Hematopoietic multipotent progenitor cell treated with erythropoietin and hydrocortisone succinate and interleukin-3 and kit ligand, for 15 days (in vitro differentiated cells): ENCODE data around the gene NDUFA6.
"Not testable (repeated sequence)": the region's sequence is repeated elsewhere in the genome, so short reads cannot be mapped to it uniquely, and the experiment has no call there.

ENCODE experiments used
- DNase-seq: peaks from one replicate; pipeline ENCODE4 v3.0.0-alpha.2; 2015; ENCODE audit warnings: low spot score

The NDUFA6 gene

DNA sequence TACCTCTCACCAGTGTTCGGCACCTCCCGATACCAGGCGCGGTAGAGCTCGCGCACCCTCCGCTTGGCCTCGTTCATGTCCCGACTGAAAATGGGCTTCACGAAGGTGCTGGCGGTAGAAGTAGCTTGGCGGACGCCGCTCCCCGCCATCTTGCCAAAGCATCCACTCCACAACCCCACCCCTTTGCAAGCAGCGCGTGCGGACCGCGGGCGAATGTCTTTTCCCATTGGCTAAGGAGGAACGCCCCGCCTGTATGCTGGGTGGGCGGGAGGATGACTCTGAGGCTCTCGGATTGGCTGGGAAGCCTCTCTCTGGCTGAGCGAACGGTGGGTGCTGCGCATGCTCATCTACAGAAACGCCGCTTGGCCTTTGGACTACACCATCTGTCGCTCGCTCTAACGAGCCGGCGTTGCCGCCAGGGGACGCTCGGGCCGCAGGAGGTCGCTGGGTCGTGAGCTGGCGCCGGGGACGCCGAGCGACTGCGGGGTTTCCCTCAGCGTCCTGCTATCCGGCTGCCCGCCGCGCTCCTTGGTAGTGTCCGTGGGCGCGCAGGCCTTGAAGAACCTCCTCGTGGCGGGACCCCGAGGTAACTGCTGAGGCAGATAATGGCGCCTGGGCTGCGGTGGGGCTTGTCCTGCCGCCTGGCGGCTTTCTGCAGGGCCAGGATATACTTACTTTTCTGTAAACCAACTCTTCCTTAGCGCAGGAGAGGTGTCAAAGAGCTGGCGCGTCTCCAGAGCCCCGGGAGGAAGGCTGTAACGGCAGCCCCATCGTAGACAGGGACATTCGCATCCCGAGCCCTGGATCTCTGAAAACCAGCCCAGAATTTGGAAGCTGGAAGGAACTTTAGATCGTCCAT is at the start of gene NDUFA6:
Gene NDUFA6, minus strand, starts transcription at position 177 of the 859 bp plus-strand sequence. Its CDS starts 28 bp downstream, at position 149.
- DNase-seq = peak; percentile 99

DNA sequence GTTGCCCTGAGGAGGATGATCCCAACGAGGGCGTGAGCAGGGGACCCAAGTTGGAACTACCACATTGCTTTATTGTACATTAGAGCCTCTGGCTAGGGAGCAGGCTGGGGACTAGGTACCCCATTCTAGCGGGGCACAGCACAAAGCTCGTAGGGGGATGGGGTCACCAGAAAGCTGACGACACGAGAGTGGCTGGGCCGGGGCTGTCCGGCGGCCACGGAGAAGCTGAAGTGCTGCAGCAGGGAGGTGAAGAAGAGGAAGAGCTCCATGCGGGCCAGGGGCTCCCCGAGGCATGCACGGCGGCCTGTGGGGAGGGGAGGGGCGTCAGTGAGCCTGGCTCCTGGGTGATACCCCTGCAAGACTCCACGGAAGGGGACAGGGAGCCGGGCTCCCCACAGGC is 49.6 kb upstream of the NDUFA6 start:
- not testable (repeated sequence) for DNase-seq

DNA sequence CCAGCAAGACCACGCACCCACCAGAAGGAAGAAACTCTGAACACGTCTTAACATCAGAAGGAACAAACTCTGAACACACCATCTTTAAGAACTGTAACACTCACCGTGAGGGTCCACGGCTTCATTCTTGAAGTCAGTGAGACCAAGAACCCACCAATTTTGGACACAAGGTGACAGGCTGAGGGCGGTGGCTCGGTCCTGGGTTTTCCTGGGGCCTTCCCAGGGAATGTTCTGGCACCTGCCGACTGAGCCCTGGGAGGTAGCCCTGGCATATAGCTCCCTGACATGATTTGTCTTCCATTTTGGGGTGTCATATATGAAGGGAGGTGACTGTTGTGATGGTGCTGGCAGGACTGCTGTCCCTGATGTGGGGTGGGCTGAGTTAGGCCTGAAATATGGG is 48.9 kb upstream of the NDUFA6 start:
- not testable (repeated sequence) for DNase-seq

DNA sequence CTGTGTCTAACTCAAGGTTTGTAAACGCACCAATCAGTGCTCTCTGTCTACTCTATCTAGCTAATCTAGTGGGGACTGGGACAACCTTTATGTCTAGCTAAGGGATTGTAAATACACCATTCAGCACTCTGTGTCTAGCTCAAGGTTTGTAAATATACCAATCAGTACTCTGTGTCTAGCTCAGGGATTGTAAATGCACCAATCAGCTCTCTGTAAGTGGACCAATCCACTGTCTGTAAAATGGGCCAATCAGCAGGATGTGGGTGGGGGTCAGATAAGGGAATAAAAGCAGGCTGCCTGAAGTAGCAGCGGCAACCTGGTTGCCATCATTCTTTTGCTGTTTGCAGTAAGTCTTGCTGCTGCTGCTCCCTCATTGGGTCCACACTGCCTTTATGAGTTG is 48.4 kb upstream of the NDUFA6 start:
- no peak for DNase-seq

DNA sequence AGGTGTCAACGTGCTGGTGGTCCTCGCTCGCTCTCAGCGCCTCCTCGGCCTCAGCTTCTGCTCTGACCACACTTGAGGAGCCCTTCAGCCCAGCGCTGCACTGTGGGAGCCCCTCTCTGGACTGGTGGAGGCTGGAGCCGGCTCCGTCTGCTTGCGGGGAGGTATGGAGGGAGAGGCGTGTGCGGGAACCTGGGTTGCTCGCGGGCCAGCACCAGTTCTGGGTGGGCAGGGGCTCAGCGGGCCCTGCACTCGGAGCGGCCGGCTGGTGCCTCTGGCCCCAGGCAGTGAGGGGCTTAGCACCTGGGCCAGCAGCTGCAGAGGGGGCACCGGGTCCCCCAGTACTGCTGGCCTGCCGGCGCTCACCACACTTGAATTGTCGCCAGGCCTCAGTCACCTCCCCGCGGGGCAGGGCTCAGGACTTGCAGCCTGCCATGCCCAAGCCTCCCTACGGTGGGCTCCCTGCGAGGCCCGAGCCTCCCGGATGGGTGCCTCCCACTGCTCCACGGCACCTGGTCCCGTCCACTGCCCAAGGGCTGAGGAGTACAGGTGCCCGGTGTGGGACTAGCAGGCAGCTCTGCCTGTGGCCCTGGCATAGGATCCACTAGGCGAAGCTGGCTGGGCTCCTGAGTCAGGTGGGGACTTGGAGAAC is 47.7 kb upstream of the NDUFA6 start:
- DNase-seq = no peak

DNA sequence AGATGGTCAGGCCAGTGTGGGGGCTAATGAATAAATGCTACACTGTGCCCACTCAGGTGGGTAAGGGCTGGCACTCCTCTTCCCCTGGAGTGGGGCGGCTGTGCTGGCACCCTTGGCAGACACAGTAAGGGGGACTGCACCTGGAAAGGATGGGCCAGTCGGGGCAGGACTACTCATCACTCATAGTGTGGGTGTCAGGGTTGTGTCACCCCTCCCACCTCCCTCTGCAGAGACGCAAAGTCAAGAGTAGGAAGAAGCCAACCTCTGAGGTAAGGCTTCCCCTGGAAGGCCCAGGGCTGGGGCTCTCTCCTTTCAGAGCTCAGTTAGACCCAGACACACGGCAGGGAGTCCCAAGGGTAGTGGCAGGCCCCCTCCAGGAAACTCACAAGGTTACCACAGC is 45.1 kb upstream of the NDUFA6 start:
- not testable (repeated sequence) for DNase-seq

DNA sequence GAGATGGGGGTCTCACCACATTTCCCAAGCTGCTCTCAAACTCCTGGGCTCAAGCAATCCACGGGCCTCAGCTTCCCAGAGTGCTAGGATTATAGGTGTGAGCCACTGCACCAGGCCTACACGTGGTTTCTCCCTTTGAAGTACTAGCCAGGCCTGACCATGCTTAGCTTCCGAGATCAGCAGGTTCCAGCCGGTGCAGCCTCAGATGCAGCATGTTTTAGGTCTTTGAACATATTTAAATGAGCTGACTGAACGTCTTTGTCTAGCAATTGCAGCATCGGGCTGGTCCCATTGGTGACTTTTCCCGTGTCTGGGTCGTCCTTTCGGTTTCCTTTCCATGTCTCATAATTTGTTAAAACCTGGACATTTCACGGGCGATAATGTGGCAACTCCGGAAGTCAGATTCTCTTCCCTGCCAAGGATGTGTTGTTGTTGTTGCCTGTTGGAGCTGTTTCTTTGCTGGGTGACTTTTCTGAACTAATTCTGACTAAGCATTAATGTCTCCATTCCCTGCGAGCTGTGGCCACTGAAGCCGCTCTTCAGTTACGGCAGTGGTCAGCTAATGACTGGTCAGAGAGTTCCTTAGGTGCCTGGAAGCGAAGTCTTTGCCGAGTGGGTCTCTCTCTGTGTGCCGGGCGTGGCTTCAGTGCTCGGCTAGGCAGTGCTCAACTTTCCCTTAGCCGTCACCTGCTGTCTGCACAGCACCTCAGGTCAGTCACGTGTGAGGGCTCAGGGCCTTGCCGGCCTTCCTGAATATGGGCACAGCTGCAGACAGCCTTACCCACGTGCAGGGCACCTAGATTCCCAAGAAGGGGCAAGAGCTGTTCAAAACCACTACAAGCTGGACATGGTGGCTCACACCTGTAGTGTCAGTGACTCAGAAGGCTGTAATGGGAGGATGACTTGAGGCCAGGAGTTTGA is 43.8 kb upstream of the NDUFA6 start:
- no peak for DNase-seq

DNA sequence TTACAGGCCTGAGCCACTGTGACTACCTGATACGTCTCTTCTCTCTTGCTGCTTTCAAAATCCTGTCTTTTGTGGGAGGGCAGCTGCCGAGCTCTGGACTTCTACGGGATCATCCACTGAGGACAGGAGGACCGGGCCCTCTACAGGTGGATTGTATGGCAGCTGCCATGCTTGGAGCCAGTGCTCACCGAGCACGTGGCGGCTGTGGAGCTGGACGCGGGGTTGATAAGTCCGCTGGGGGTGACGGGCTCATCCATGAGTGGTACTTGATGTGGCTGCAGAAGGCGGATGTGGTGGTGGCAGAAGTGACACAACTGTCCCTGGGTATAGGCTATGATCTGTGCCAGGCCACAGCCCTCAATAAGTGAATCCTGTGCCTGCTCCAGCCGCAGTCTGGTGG is 41.9 kb upstream of the NDUFA6 start:
- DNase-seq = no peak

DNA sequence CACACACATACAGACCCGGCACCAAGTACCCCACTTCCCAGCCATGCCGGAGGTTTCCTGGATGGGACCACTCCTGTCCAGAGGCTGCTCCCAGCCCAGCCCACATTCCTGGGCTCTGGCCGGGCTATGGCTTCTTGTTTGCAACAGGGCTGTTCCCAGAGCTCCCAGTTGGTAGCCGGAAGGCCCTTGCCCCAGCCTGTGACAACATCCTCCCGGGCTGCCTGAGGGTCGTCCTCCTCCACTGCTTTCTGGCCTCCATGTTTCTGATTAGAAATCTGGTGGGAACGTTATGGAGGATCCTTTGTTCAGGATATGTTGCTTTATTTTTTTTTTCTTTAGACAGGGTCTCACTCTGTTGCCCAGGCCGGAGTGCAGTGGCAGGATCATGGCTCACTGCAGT is 41.0 kb upstream of the NDUFA6 start:
- no peak for DNase-seq

DNA sequence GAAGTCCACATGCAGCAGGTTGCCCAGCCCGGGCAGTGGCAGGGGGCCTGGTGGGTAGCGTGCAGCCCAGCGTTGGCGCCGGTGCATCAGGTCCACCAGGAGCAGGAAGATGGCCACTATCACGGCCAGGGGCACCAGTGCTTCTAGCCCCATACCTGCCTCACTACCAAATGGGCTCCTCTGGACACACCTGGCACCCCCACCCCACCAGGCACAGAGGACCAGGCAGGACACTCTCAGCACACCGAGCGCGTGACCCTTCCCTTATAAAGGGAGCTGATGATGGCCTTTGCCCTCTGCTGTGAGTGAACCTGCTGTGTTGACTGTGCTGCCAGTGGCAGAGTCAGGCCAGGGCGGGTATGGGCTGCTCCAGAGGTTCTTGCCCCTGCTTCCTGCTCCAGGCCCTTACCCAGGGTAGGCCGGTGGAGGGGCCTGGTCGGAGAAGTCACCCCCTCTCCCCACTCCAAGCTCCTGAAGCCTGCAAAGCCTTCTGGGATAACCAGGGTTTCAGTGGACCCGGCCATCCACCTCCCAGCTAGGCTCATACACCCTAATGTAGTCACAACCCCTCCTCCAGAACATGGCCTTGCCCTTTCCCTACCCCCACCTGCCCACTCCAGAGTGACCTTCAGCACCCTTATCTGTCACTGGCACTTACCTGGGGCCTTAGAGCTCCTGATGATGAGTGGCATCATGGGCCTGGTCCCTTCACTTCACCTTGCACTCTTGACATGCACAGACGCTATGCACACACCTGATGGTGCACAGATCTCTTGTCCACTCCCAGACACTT is 40.3 kb upstream of the NDUFA6 start, which contains the start of gene CYP2D6:
Gene CYP2D6, minus strand, starts transcription at position 172 of the 793 bp plus-strand sequence. Its CDS starts 19 bp downstream, at position 153.
- DNase-seq = not testable (repeated sequence)

DNA sequence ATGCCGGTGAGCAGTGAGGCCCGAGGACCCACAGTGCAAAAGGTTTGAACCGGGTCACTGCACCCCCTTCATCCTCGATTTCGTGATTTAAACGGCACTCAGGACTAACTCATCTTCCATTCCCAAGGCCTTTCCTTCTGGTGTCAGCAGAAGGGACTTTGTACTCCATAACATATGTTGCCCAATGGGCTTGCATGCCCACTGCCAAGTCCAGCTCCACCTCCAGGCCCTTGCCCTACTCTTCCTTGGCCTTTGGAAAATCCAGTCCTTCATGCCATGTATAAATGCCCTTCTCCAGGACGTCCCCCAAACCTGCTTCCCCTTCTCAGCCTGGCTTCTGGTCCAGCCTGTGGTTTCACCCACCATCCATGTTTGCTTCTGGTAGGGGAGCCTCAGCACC is 39.6 kb upstream of the NDUFA6 start:
- DNase-seq = not testable (repeated sequence)

DNA sequence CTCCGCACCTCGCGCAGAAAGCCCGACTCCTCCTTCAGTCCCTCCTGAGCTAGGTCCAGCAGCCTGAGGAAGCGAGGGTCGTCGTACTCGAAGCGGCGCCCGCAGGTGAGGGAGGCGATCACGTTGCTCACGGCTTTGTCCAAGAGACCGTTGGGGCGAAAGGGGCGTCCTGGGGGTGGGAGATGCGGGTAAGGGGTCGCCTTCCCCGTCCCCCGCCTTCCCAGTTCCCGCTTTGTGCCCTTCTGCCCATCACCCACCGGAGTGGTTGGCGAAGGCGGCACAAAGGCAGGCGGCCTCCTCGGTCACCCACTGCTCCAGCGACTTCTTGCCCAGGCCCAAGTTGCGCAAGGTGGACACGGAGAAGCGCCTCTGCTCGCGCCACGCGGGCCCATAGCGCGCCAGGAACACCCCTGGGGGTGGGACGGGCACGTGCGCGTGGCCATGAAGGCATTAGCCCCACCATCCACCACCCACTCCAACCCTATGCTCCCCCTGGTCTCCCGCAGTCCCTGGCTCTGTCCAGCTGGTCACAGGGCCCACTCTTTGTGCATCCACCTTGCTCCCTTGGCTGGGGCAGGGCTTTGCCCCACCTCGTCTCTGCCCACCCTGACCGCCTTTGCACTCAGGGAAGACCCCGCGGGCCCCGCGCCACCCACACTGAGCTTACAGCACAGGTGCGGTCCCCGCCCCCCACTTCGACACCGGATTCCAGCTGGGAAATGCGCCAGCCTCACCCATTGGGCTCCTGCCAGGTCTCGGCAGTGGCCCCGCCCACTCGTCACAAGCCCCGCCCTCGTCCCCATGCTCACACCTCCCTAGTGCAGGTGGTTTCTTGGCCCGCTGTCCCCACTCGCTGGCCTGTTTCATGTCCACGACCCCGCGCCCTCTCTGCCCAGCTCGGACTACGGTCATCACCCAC is 38.5 kb upstream of the NDUFA6 start:
- peak; percentile 34 for DNase-seq

DNA sequence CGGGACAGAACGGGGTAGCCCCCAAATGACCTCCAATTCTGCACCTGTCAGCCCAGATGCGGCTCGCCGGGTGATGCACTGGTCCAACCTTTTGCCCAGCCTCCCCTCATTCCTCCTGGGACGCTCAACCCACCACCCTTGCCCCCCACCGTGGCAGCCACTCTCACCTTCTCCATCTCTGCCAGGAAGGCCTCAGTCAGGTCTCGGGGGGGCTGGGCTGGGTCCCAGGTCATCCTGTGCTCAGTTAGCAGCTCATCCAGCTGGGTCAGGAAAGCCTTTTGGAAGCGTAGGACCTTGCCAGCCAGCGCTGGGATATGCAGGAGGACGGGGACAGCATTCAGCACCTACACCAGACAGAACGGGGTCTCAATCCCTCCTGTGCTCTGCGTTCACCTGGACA is 37.4 kb upstream of the NDUFA6 start:
- not testable (repeated sequence) for DNase-seq

DNA sequence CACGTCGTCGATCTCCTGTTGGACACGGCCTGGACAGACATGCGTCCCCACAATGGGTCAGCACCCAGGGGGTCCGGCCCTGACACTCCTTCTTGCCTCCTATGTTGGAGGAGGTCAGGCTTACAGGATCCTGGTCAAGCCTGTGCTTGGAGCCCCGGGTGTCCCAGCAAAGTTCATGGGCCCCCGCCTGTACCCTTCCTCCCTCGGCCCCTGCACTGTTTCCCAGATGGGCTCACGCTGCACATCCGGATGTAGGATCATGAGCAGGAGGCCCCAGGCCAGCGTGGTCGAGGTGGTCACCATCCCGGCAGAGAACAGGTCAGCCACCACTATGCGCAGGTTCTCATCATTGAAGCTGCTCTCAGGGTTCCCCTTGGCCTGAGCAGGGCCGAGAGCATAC is 37.0 kb upstream of the NDUFA6 start:
- DNase-seq = no peak

DNA sequence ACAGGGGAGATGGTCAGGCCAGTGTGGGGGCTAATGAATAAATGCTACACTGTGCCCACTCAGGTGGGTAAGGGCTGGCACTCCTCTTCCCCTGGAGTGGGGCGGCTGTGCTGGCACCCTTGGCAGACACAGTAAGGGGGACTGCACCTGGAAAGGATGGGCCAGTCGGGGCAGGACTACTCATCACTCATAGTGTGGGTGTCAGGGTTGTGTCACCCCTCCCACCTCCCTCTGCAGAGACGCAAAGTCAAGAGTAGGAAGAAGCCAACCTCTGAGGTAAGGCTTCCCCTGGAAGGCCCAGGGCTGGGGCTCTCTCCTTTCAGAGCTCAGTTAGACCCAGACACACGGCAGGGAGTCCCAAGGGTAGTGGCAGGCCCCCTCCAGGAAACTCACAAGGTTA is 33.0 kb upstream of the NDUFA6 start:
- DNase-seq = not testable (repeated sequence)

DNA sequence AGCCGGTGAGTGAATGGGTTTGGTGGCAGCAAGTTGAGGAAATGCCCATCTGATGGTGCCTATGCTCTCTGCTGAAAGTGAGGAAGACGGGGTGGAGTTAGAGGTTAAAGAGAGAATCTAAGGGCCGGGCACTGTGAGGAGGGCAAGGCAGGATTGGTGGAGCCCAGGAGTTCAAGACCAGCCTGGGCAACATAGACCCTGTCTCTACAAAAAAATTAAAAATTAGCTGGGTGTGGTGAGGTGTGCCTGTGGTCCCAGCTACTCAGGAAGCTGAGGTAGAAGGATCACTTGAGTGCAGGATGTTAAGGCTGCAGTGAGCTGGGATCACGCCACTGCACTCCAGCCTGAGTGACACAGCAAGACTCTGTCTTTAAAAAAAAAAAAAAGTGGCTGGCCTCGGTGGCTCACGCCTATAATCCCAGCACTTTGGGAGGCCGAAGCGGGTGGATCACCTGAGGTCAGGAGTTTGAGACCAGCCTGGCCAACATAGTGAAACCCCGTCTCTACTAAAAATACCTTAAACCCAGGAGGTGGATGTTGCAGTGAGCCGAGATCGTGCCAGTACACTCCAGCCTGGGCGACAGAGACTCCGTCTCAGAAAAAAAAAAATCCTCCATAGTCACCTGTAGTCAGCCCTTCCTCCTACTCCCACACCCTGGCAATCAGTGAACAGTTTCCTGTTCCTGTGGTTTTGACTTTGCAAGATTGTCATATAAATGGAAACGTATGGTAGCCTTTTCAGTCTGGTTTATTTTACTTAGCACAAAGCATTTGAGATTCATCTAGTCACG is 29.9 kb upstream of the NDUFA6 start:
- DNase-seq = not testable (repeated sequence)

DNA sequence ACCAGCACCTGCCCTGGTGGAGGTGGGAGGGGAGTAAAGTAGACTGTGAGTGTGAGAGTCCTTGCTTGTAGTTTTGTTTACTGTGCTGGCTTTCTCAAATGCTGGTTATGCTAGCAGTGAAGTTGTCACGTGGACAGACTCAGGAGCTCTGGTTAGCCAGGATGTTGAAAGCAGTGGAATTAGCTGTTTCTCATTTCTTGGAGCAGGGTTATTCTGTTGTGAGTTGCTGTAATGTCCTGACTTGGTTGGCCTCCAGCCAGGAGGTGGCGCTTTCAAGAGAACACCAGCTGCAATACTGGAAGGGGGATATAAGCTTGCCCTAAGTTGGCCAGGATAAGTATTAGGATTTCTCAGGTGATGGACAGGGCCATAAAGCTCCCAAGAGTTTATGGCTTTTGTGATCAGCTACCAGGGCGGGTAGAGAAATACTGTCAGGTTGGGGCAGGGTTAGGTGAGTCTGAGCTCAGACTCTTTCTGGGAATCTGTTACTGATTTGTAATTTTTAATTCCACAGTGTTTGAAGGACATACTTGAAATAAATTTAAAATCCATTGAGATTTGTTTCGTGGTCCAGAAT is 26.4 kb upstream of the NDUFA6 start:
- DNase-seq = no peak

DNA sequence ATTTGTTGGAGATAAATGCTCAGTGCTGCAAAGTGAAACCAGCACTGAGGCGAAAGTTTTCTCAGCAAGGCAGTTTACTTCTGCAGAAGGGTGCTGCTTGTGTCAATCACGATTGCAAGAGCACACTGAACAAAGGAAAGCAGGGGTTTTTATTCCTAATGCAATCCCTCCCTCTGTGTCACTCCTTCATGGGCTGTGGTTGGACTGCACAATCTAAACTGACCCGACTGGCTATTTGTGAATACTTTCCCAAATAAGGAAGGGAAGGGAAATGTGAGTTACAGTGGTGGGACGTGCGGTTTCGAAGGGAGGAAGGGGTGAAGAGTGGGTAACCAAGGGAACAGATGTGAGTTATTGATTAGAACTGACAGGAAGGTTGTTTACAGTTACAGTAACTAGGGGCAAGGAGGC is 24.9 kb upstream of the NDUFA6 start:
- DNase-seq = not testable (repeated sequence)

DNA sequence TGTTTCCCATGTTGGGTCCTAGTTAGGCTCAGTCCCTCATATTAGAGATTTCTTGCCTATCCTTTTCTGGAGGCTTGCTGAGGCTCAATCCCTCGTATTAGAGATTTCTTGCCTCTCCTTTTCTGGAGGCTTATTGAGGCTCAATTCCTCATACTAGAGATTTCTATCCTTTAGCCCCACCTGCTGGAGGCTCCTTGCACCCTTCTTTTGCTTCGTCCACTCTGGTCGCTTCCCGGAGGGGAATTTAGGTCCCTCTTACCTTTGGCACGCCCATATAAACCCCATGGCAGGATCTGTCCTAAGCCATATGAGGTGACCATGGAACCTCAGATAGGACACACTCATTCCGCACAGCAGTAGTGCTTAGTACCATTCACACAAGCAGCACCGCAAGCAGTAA is 24.1 kb upstream of the NDUFA6 start:
- DNase-seq = peak; percentile 57
